C4-2B (cell line): Measurements from ENCODE around the gene GPR62.

Source experiments
- H3K27ac ChIP-seq: fragments of 450-650 bp; 2 replicates; pipeline ENCODE4 v1.5.1; 2017
- CTCF ChIP-seq: fragments of 450-650 bp; conservative IDR thresholded peaks from 2 replicates; pipeline ENCODE4 v1.5.1; 2017; ENCODE audit warnings: mild to moderate bottlenecking
- ZFX ChIP-seq: fragments of 450-650 bp; IDR thresholded peaks from 2 replicates; pipeline ENCODE4 v1.6.1; 2017

GPR62 gene

GRCh38 chr3:51945926-51946705 is 9.1 kb upstream of the GPR62 start:
- no peak overlapping the region for H3K27ac ChIP-seq
- no peak for TF ChIP-seq CTCF
- TF ChIP-seq ZFX: no peak

GRCh38 chr3:51946796-51947195 is 8.4 kb upstream of the GPR62 start:
- no peak for TF ChIP-seq CTCF
- no peak for TF ChIP-seq ZFX

GRCh38 chr3:51947215-51947900 is 7.8 kb upstream of the GPR62 start:
- TF ChIP-seq CTCF (no peak), ZFX (no peak)

More at GRCh38 chr3:51946796-51947195, 8.4 kb upstream of the GPR62 start:
- H3K27ac ChIP-seq: no peak overlapping the region

GRCh38 chr3:51948016-51948580 is 7.1 kb upstream of the GPR62 start:
- TF ChIP-seq ZFX: no peak
- no peak for TF ChIP-seq CTCF

More at GRCh38 chr3:51947215-51947900, 7.8 kb upstream of the GPR62 start:
- H3K27ac ChIP-seq: no peak overlapping the region

GRCh38 chr3:51949121-51949520 is 6.1 kb upstream of the GPR62 start:
- no peak for TF ChIP-seq CTCF
- TF ChIP-seq ZFX: no peak
- H3K27ac ChIP-seq: no peak overlapping the region

More at GRCh38 chr3:51948016-51948580, 7.1 kb upstream of the GPR62 start:
- H3K27ac ChIP-seq: no peak overlapping the region

- H3K27ac ChIP-seq: no peak overlapping the region
- no peak for TF ChIP-seq ZFX
These were observed 4.3 kb upstream of the GPR62 start for GRCh38 chr3:51950899-51951298.

GRCh38 chr3:51953445-51953844 is 1.7 kb upstream of the GPR62 start:
- TF ChIP-seq CTCF: no peak
- no peak for TF ChIP-seq ZFX
- no peak overlapping the region for H3K27ac ChIP-seq
